Forelimb muscle (tissue), 1 donor: ENCODE measurements around the gene BORCS6. TPM values are rescaled to one million over a fixed set of nuclear protein-coding genes. Genes with fewer than 3 reads are reported as not detected.

Experiments used
- DNase-seq: peaks from one replicate; pipeline ENCODE4 v3.0.0-alpha.2; 2013; ENCODE audit warnings: low read depth
- polyA plus RNA-seq: library from polyadenylated mRNA; unstranded; fragments of 120-200 nt; gene quantifications from one replicate; pipeline ENCODE4 v1.2.1, GENCODE V29; 2013; ENCODE audit not compliant: insufficient read length

BORCS6 gene
- polyA plus RNA-seq, 1 donor, result 4.9 TPM

GRCh38 chr17:8210761-8211458 is 20.9 kb upstream of the BORCS6 start:
- DNase-seq, result no peak

- peak; percentile 99 for DNase-seq
These were observed 20.2 kb upstream of the BORCS6 start, which contains the start of gene AURKB for GRCh38 chr17:8209907-8210760. Gene AURKB, minus strand, starts transcription at chr17:8210575. Its CDS starts 351 bp downstream, at chr17:8210224.

DNA sequence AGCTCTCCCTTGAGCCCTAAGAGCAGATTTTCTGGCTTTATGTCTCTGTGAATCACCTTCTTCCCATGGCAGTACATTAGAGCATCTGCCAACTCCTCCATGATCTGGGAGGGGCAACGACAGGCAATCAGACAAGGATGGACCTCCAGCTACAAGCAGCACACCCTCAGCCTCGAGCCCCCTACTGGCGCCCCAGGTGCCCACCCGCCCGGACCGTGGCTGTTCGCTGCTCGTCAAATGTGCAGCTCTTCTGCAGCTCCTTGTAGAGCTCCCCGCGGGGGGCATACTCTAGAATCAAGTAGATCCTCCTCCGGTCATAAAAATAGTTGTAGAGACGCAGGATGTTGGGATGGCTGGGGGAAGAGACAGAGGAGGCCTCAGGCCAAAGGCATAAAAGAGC is 16.6 kb upstream of the BORCS6 start:
- no peak for DNase-seq

- no peak for DNase-seq
These were observed 15.0 kb upstream of the BORCS6 start for GRCh38 chr17:8204761-8205555.

DNA sequence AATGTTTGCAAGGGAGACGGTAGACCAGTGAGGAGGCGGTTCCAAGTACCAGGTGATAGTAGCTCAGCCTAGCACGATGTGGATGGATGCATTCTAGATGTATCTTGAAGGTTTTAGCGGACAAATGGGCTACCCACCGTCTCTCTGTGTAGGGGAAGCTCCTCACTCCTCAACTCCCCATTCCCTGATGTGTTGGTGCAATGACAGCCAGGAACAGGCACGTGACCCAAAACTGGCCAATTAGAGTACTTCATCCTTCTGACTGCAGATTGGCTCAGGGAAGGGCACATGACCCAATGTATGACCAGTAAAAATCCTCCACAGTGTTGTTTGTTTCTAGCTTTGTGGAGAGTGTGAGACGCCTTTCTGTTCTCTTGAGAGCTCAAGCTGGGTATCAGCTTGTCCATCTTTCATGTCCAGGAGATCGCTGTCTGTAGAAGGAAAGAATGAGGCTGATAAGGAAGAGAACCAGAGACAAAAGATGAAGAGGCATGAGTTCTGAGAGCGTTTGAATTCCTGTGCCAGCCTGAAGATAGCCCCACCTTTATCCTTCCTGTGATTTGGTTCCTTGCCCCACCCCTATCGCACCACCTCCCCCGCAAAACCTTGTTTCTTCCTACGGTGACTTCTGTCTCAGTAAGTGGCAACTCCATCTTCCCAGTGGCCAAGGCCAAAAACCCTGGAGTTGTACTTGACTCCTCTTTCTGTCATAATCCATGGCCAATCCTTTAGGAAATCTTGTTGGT is 2.3 kb upstream of the BORCS6 start:
- peak; percentile 88 for DNase-seq

GRCh38 chr17:8190506-8190905 is 526 bp upstream of the BORCS6 start:
- DNase-seq, result no peak

DNA sequence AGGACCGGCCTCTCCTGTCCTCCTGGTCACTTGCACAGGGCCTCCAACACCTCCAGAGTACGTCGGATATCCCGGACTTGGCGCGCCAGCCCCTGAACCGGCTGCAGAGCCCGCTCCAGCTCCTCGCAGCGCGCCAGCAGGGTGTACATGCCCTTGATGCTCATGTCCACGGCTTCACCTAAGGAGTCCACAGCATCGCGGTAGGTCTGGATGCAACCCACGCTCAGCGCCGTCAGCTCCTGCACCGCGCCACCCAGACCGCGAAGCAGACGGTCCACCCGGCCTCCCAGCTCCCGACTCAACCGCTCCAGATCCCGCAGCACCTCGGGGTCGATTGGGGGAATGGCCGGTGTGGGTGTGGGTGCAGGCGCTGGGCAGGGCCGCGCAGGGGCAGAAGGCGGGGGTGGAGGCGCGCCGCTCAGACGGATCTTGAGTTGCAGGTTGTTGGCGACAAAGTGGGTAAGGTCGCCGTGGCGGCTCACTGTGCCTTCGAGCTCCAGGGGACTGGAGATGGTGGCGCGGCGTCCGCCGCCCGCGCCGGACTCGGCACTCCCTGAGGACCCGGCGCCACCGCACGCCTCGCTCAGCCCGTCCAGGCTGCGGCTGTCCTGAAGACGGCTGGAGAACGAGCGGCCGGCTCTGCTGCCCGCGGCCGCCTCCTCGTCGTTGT is 804 bp downstream of the BORCS6 start:
- DNase-seq, result no peak

DNA sequence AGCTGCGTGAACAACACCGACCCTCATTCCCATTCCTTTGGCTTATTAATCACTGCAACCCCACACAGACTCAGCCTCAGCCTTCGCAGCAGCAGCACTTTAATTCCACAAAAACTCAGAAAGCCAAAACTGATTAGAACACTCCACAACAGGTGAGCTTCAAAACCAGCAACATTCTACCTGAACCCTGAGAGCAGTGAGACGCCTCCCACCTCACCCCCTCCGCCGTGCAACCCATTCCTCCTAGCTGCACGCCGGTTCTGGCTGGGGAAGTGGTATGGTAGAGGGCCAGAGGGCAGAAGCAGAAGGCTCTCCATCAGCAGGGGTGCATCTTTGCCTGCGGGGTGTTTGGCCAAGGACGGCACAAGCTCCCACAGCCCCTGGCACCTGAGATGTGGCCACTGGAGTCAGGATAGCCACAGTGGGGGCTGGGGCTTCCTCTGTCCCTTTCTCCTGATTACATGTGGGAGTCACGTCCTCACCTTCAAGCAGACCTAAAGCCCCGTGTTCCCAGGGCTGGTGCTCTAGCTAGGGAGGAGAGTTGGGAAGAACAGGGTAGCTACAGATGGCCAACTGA is 1.6 kb downstream of the BORCS6 start:
- no peak for DNase-seq

DNA sequence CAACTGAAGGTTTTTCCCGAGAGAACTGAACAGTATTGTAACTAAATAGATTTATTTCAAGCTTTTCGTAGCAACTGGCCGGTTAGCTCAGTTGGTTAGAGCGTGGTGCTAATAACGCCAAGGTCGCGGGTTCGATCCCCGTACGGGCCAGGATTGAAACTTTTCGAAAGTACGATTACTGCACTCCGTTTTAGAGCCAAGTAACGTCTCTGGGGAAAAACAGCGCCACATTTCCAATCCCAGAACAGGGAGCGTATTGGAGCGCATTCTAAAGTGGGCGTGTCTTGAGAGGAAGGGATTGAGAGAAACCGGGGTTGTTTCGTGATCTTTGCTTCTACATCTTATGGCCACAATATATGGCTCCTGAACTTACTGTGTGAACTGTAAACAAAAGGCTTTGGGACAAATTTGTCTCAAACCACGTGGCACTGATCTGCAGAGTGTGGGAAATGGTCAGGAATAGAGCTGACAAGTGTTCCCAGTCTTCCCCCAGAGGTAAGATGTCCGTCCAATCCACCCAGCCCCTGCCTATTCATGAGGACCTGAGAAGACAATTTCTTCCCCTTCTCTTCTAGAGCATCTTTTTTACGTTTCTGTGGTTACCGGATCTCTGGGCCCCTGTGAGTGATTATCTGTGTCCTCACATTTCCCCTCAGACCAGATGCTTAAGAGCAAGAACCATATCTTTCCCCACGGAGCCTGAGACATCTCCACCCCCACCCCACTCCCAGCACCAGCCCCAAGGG is 2.3 kb downstream of the BORCS6 start:
- DNase-seq, result peak; percentile 98

GRCh38 chr17:8186787-8187516 is 3.0 kb downstream of the BORCS6 start:
- DNase-seq, result peak; percentile 94

GRCh38 chr17:8186446-8186786 is 3.6 kb downstream of the BORCS6 start:
- DNase-seq, result no peak

GRCh38 chr17:8185582-8186445 is 4.2 kb downstream of the BORCS6 start:
- no peak for DNase-seq

DNA sequence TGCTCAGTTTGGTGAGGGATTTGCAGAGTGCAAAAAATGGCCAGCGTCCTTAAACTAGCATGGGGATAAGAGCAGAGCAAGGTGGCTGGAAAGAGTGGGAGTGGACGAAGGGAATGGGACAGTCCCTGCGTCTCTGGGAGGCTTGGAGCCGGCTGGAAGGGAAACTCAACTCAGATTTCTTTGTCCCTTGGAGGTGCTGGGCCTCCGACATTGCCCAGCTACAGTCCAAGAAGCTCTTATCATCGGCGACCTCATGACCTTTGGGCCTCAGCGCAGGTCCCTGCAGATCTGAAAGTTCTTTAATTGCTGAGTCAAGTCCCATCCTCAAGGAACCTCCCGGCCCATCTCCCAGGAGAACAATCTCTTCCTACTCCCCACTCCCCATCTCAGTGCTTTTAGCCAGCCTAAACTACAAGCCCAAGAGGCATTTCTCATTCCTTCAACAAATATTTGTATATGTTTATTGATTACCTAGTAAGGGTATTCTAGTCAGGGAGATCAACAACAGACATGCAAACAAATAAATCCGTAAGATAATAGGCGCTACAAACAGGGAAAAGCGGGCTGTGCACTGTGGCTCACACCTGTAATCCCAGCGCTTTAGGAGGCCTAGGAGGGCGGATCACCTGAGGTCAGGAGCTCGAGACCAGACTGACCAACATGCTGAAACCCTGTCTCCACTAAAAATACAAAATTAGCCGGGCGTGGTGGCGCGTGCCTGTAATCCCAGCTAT is 12.8 kb downstream of the BORCS6 start:
- no peak for DNase-seq

DNA sequence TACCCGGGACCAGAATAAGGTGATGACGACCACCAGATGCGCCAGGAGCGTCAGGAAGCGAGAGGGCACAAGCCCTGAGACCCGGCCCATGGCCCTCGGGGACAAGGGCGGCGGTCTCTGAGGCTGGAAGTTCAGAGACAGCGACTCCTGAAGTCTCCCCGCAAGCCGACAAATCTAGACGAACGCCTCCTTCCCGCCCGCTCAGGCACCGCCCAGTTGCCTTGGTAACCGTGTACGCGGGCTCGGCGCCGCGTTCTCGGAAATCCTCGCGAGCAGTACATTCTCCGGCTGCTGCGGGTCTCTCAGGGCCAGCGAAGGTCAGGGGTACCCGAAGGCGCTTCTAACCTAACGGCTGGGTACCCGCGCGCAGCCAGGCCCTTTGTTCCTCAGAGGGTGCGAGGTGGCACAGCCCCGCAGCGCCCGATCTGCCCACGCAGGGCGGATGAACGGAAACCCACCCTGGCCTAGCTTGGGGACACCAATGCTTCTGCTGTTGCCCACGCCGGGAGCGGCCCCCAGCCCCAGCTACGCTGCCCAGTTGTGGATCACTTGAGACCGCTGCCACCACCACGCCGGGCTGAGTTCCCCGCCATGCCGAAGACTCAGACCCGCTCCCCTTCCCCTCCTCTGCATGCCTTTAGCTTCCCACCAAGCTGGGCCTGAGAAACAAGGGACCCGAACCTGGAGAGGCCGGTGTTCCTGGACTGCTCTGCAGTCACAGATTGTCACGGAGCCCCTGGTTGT is 13.6 kb downstream of the BORCS6 start, which contains the start of gene TMEM107:
Gene TMEM107 (minus strand): TSS at position 184 of the 744 bp plus-strand sequence. CDS start 94 bp downstream, at position 90.
- DNase-seq, result no peak

GRCh38 chr17:8175795-8176196 is 14.2 kb downstream of the BORCS6 start:
- no peak for DNase-seq

GRCh38 chr17:8173871-8174322 is 16.1 kb downstream of the BORCS6 start:
- DNase-seq, result no peak
